IMR-90 (cell line): ENCODE results near the gene POU2AF1. TPM values are rescaled to one million over a fixed set of nuclear protein-coding genes. Genes with fewer than 3 reads are reported as not detected.
A peak's percentile ranks its signal among the peaks of the same experiment; 100 is the strongest.

Experiments
- ATAC-seq: fragments of 200-7000 bp; cut with Tn5 transposase; 2 replicates; pipeline ENCODE4 v1.9.1; 2020; ENCODE audit warnings: low read depth, mild to moderate bottlenecking, moderate library complexity
- BruUV-seq: library from RNA; stranded (reverse); fragments of 400-500 nt; replicated peaks from 2 replicates; lab custom pipeline; 2021; lab: Mats Ljungman, UMichigan
- CTCF ChIA-PET: fragments of 300-600 bp; formaldehyde crosslinking; extraction: SDS; loops from one replicate; lab custom pipeline; 2021; ENCODE audit warnings: antibody characterized with exemption; lab: Yijun Ruan, JAX
- POLR2A ChIA-PET: fragments of 300-600 bp; sonication (Branson Sonifier 250); formaldehyde crosslinking; loops from one replicate; lab custom pipeline; 2022; ENCODE audit warnings: antibody characterized with exemption; ENCODE audit not compliant: unreplicated experiment; lab: Charles Lee
- DNase-seq: peaks from one replicate; pipeline ENCODE4 v3.0.0; 2013
- H2AFZ ChIP-seq: replicated peaks from 2 replicates; pipeline ENCODE3; 2013; ENCODE audit warnings: low read length, mild to moderate bottlenecking; ENCODE audit not compliant: poor library complexity
- H2AK5ac ChIP-seq: 2 replicates; pipeline ENCODE4 v1.6.1; 2013; ENCODE audit warnings: low read depth, low read length, inconsistent platforms
- H2AK9ac ChIP-seq: replicated peaks from 2 replicates; pipeline ENCODE3; 2013; ENCODE audit warnings: mild to moderate bottlenecking, low read depth, low read length, moderate library complexity; ENCODE audit not compliant: poor library complexity
- H2BK120ac ChIP-seq: 2 replicates; pipeline ENCODE4 v1.6.1; 2013; ENCODE audit warnings: low read depth, low read length, inconsistent platforms
- H2BK15ac ChIP-seq: 3 replicates; pipeline ENCODE4 v1.6.1; 2013; ENCODE audit warnings: low read depth, low read length, inconsistent platforms
- H2BK20ac ChIP-seq: 2 replicates; pipeline ENCODE4 v1.6.1; 2013; ENCODE audit warnings: low read depth, mild to moderate bottlenecking, inconsistent platforms, low read length, moderate library complexity
- H2BK5ac ChIP-seq: 2 replicates; pipeline ENCODE4 v1.6.1; 2013; ENCODE audit warnings: mild to moderate bottlenecking, low read depth, low read length, inconsistent platforms; ENCODE audit not compliant: poor library complexity, severe bottlenecking
- H3K14ac ChIP-seq: replicated peaks from 2 replicates; pipeline ENCODE4 v1.6.1; 2013; ENCODE audit warnings: low read depth, low read length, inconsistent platforms
- H3K18ac ChIP-seq: 2 replicates; pipeline ENCODE4 v1.6.1; 2013; ENCODE audit warnings: low read depth, low read length, control low read depth
- H3K23ac ChIP-seq: 2 replicates; pipeline ENCODE4 v1.6.1; 2013; ENCODE audit warnings: low read depth, low read length, inconsistent platforms
- H3K27ac ChIP-seq: 2 replicates; pipeline ENCODE4 v1.5.1; 2013; ENCODE audit warnings: mild to moderate bottlenecking, control low read depth, low read length; ENCODE audit not compliant: insufficient read depth
- H3K27me3 ChIP-seq: 2 replicates; pipeline ENCODE4 v1.6.1; 2013; ENCODE audit warnings: low read length; ENCODE audit not compliant: control insufficient read depth, insufficient read depth
- H3K36me3 ChIP-seq: 2 replicates; pipeline ENCODE4 v1.6.1; 2013; ENCODE audit warnings: low read length, mixed read lengths; ENCODE audit not compliant: control insufficient read depth, insufficient read depth
- H3K4ac ChIP-seq: 2 replicates; pipeline ENCODE4 v1.6.1; 2013; ENCODE audit warnings: low read depth, low read length, inconsistent platforms
- H3K4me1 ChIP-seq: 2 replicates; pipeline ENCODE4 v1.6.1; 2013; ENCODE audit warnings: low read length, mixed read lengths; ENCODE audit not compliant: control insufficient read depth, insufficient read depth
- H3K4me2 ChIP-seq: 2 replicates; pipeline ENCODE4 v1.6.1; 2013; ENCODE audit warnings: low read depth, mild to moderate bottlenecking, control low read depth, low read length, moderate library complexity
- H3K4me3 ChIP-seq: 2 replicates; pipeline ENCODE4 v1.5.1; 2013; ENCODE audit warnings: low read depth, mild to moderate bottlenecking, control low read depth, low read length, moderate library complexity; ENCODE audit not compliant: insufficient read depth
- H3K56ac ChIP-seq: 2 replicates; pipeline ENCODE4 v1.6.1; 2013; ENCODE audit warnings: low read length, inconsistent platforms; ENCODE audit not compliant: insufficient read depth; ENCODE audit errors: extremely low read depth
- H3K79me1 ChIP-seq, 2 experiments: 2 replicates each; pipeline ENCODE4 v1.6.1; 2013; ENCODE audit warnings: low read length in 2 of 2, inconsistent platforms in 1 of 2, low read depth in 1 of 2
- H3K9ac ChIP-seq: 2 replicates; pipeline ENCODE4 v1.6.1; 2013; ENCODE audit warnings: low read depth, low read length, control low read depth
- H3K9me1 ChIP-seq: 2 replicates; pipeline ENCODE4 v1.6.1; 2013; ENCODE audit warnings: low read length, inconsistent platforms; ENCODE audit not compliant: insufficient read depth
- H3K9me3 ChIP-seq: 2 replicates; pipeline ENCODE4 v1.6.1; 2013; ENCODE audit warnings: low read length; ENCODE audit not compliant: control insufficient read depth, insufficient read depth
- H4K20me1 ChIP-seq: 2 replicates; pipeline ENCODE4 v1.6.1; 2013; ENCODE audit warnings: low read length, inconsistent platforms; ENCODE audit not compliant: insufficient read depth
- H4K5ac ChIP-seq: 2 replicates; pipeline ENCODE4 v1.6.1; 2013; ENCODE audit warnings: mild to moderate bottlenecking, low read depth, low read length, control low read depth
- H4K8ac ChIP-seq, 2 experiments: 2 replicates each; pipeline ENCODE4 v1.6.1; 2013; ENCODE audit warnings: low read depth in 2 of 2, low read length in 2 of 2, control low read depth in 1 of 2, inconsistent platforms in 1 of 2
- H4K91ac ChIP-seq: 2 replicates; pipeline ENCODE4 v1.6.1; 2013; ENCODE audit warnings: low read depth, low read length, inconsistent platforms; ENCODE audit not compliant: insufficient read depth
- BHLHE40 ChIP-seq: fragments of 150-350 bp; IDR thresholded peaks from 2 replicates; pipeline ENCODE4 v1.6.1; 2016; ENCODE audit warnings: mild to moderate bottlenecking, low read depth, low read length
- WGBS, 2 experiments: methylation state at CpG; one replicate each; pipeline versions ENCODE4 v1.1.5 to v1.1.7; 2013; ENCODE audit warnings: missing lambda C conversion rate in 2 of 2; ENCODE audit not compliant: insufficient read length in 1 of 2; ENCODE audit errors: extremely low coverage in 2 of 2; 5-methylcytosine and 5-hydroxymethylcytosine counted together
- dilution Hi-C: fragments of 300-500 bp; cut with HindIII; formaldehyde crosslinking; loops from one replicate; pipeline ENCODE4 v1.14.3; 2018; ENCODE audit warnings: low sequenced_read_pairs; ENCODE audit not compliant: unreplicated experiment
- in situ Hi-C: fragments of 300-500 bp; cut with MboI; formaldehyde crosslinking; loops from 3 replicates; pipeline ENCODE4 v1.14.3; 2019; ENCODE audit warnings: low sequenced_read_pairs, inconsistent platforms, mixed read lengths
- intact Hi-C: fragments of 100-400 bp; cut with micrococcal nuclease; formaldehyde crosslinking; loops from 2 replicates; pipeline ENCODE4 v1.10.0; 2022
- polyA plus RNA-seq, 3 experiments: library from polyadenylated mRNA; depleted of rRNA; stranded (reverse); fragments of >200 nt; gene quantifications; 2 replicates each; pipeline ENCODE4 v1.2.3, GENCODE V29; 2012; ENCODE audit warnings: low replicate concordance in 1 of 3
- total RNA-seq: library from RNA; depleted of rRNA; stranded (reverse); fragments of >200 nt; gene quantifications from 2 replicates; pipeline ENCODE4 v1.2.3, GENCODE V29; 2012

POU2AF1 gene
- total and polyA plus RNA-seq, 2 of the 4 experiments (the other 2 are of a cell fraction) = not detected

- H3K27ac ChIP-seq = no peak overlapping the region
Observed at GRCh38 chr11:111379602-111380136, 594 bp upstream of the POU2AF1 start.

More at GRCh38 chr11:111379602-111380136, 594 bp upstream of the POU2AF1 start:
- Histone ChIP-seq H3K23ac (no peak overlapping the region), H3K9ac (no peak overlapping the region), H4K8ac (no peak overlapping the region), H3K14ac (no peak overlapping the region), H4K5ac (no peak overlapping the region), H4K91ac (no peak overlapping the region), H3K9me3 (no peaks in the 10 kb centered on the region), H3K56ac (no peak overlapping the region), H3K79me1 (no peaks in the 10 kb centered on the region), H2BK5ac (no peak overlapping the region), H2BK15ac (no peak overlapping the region), H3K36me3 (no peaks in the 10 kb centered on the region), H3K9me1 (no peaks in the 10 kb centered on the region), H2AK9ac (no peak overlapping the region), H3K27me3 (peaks cover 8% of the 10 kb centered on the region), H4K20me1 (no peaks in the 10 kb centered on the region), H3K4ac (no peak overlapping the region), H2BK120ac (no peak overlapping the region), H2AK5ac (no peak overlapping the region), H2BK20ac (no peak overlapping the region), H3K4me2 (no peak overlapping the region), H2AFZ (peak overlapping the region; percentile 53), H3K4me3 (no peak overlapping the region), H3K4me1 (0 out of 2 replicates have a peak, but pooled peaks cover 1% of the 10 kb centered on the region), H3K18ac (no peak overlapping the region)
- DNase-seq (no peak), ATAC-seq (no peak)
- in situ Hi-C loops (no loop called here), intact Hi-C loops (loop anchor here (5.0 kb wide), 1 partner anchor 77 kb away; no protein-coding TSS in a partner anchor), dilution Hi-C loops (no loop called here)
- 79% methylated on average over 6 of the region's 14 CpGs; no CpG with 5 or more reads in 1 of the 2 experiments for WGBS, 2 experiments
- ChIA-PET POLR2A (no interaction called here), CTCF (interaction anchor here (0.8 kb wide), 1 partner anchor 11 kb away, joined by 3 read pairs; no protein-coding TSS in a partner anchor)
- BruUV-seq = no TSS peak
- no peak for TF ChIP-seq BHLHE40
